Panc1 (cell line): ENCODE results near the gene SLC39A8.

Experiments
- CTCF ChIP-seq: fragments of 450-650 bp; IDR thresholded peaks from 2 replicates; pipeline ENCODE4 v1.5.1; 2017; ENCODE audit warnings: mild to moderate bottlenecking
- REST ChIP-seq, 2 experiments: IDR thresholded peaks; 2 replicates each; pipeline ENCODE4 v1.6.1; 2011 to 2012; ENCODE audit warnings: low read depth in 2 of 2, control low read depth in 1 of 2, low read length in 1 of 2, mild to moderate bottlenecking in 1 of 2, moderate library complexity in 1 of 2; ENCODE audit not compliant: insufficient read depth in 1 of 2

- no peak for TF ChIP-seq CTCF
- TF ChIP-seq REST (IDR thresholded peaks at IDR 0.05; ENCODE audit: insufficient read depth in 1 of 2, low read depth in 2 of 2, low read length in 1 of 2), result no peak
Measured at GRCh38 chr4:102354671-102355454, 9.6 kb upstream of the SLC39A8 start.
